Measurements from ENCODE around the gene TAOK2.
A peak's percentile ranks its signal among the peaks of the same experiment; 100 is the strongest.
"Not testable (repeated sequence)": the region's sequence is repeated elsewhere in the genome, so short reads cannot be mapped to it uniquely, and the experiment has no call there.

Gene TAOK2

DNA sequence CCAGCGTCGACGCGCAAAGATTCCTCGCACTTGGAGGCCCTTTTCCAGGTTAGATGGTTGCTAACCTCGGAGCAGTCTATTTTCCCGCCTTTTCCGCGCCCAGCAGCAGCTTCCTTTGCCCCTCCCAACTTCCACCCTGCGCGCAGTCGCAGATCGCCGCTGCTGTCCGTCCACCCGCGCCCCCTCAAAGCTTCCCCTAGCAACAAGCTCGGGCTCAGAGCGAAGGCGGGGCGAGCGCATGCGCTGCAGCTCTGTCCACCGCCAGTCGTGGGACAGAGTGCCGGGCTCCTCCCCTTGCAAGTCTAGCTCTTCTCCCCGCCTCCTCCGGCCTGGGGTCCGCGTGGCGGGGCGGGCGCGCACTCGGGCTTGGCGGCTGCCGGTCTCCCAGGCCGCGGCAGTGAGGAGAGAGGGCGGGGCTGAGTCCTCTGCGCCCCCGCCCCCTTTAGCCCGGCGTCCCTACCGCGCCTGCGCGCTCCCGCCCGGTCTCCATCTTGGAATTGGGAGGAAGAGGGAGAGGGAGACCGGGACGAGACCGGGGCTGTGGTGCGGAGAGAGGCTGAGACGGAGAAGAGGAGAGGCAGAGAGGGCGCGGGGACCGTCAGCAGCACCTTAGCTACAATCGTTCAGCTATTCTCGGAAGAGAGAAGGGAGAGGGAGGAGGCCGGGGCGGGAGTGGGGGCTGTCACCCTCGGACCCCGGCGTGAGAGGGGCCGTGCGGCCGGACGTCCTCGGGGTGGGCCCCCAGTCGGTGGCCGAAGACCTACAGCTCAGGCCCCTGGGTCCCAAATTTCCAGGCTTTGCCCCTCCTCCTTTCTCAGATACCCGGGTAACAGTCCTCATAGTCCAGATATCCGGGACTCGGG is at the start of gene TAOK2:
Gene TAOK2 (plus strand): TSS at position 485 of the 863 bp plus-strand sequence. CDS start 3,905 bp downstream, outside the sequence.
- DNase-seq (ENCODE audit: low read depth in 2 of 2): peak; percentile 97

DNA sequence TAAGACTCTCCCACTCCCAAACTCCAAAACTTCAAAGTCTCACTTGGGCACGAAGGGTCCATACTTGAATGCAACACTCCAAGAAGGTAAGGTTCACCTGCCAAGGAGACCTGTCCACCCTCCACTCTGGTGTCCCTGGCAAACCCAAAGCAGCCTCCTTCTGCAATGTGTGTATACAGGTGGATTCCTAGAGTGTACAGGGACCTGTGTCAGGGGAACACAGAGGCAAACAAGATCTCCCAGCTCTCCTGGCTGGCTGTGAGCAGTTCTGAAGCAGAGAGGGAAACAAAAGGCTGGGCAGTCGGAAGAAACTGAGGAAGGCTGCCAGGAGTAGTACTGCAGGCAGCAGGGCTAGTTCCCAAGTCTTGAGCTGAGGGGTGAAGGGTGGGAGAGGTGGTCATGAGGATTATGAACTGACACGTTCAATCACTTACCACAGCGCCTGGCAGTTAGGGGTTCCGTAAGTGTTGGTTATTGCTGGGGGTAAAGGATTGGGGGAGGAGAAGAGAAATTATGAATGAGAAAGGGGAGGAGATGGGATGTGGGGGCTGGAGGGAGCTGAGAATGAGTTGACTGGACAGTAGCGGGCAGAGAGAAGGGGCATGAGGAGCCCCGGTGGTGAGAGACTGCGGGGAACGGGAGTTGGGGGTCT is 48.4 kb upstream of the TAOK2 start:
- DNase-seq (ENCODE audit: low read depth in 2 of 2): no peak

- peak; percentile 80 to 82 for DNase-seq (ENCODE audit: low read depth in 2 of 2)
These were observed 47.6 kb upstream of the TAOK2 start, which contains the start of gene KCTD13 for GRCh38 chr16:29925781-29926710. Gene KCTD13 (minus strand): TSS chr16:29926226. CDS start chr16:29926033, 193 bp downstream.

- no peak for DNase-seq (ENCODE audit: low read depth in 2 of 2)
These were observed 47.0 kb upstream of the TAOK2 start for GRCh38 chr16:29926711-29927052.

- DNase-seq (ENCODE audit: low read depth in 2 of 2): no peak
These were observed 46.4 kb upstream of the TAOK2 start for GRCh38 chr16:29927070-29927905.

GRCh38 chr16:29931750-29932149 is 41.9 kb upstream of the TAOK2 start:
- not testable (repeated sequence) for DNase-seq (ENCODE audit: low read depth in 2 of 2)

- DNase-seq (ENCODE audit: low read depth in 2 of 2): no peak
These were observed 33.0 kb upstream of the TAOK2 start for GRCh38 chr16:29940656-29941055.

GRCh38 chr16:29943846-29944799 is 29.5 kb upstream of the TAOK2 start:
- DNase-seq (ENCODE audit: low read depth in 2 of 2): no peak

- DNase-seq (ENCODE audit: low read depth in 2 of 2): no peak
These were observed 25.8 kb upstream of the TAOK2 start for GRCh38 chr16:29947897-29948296.

- DNase-seq (ENCODE audit: low read depth in 2 of 2): no peak
These were observed 22.7 kb upstream of the TAOK2 start for GRCh38 chr16:29950806-29951461.

GRCh38 chr16:29951625-29952365 is 21.9 kb upstream of the TAOK2 start:
- no peak for DNase-seq (ENCODE audit: low read depth in 2 of 2)

DNA sequence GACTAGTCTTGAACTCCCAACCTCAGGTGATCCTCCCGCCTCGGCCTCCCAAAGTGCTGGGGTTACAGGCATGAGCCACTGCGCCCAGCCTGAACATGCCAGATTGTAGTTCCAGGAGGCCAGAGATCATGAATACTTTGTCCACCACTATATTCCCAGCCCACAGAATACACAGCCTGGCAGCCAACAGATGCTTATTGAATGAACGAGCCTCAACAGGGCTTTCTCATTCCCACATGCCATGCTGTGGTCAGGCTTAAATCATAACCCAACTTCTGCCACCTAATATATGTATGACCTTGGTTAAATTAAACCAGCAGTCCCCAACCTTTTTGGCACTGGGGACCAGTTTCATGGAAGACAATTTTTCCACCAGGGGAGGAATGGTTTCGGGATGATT is 14.9 kb upstream of the TAOK2 start:
- DNase-seq (ENCODE audit: low read depth in 2 of 2): no peak

- DNase-seq (ENCODE audit: low read depth in 2 of 2): no peak
These were observed 14.4 kb upstream of the TAOK2 start for GRCh38 chr16:29959293-29959692.

DNA sequence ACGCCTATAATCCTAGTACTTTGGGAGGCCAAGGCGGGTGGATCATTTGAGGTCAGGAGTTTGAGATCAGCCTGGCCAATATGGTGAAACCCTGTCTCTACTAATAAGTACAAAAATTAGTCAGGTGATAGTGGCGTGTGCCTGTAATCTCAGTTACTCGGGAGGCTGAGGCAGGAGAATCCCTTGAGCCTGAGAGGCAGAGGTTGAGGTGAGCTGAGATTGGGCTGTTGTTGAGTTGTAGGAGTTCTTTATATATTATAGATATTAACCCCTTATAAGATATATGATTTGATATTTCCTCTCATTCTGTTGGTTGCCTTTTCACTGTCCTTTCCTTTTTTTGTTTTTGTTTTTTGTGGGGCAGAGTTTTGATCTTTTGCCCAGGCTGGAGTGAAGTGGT is 13.8 kb upstream of the TAOK2 start:
- not testable (repeated sequence) for DNase-seq (ENCODE audit: low read depth in 2 of 2)

DNA sequence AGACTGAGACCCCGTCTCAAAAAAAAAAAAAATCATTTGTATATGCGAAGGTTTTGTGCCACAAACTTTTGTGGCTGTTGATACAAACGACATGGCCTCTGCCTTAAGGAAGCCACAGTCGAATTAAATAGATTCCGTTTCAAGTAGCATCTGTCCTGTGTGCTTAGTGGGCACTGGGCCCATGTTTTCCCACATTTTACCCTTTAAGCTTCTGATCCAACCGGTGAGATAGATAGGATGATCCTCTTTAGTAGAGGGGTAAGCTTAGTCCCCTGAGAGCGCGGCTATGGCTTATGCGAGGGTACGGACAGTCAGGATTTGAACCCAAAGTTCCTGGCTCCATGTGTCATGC is 12.6 kb upstream of the TAOK2 start:
- DNase-seq (ENCODE audit: low read depth in 2 of 2): no peak

DNA sequence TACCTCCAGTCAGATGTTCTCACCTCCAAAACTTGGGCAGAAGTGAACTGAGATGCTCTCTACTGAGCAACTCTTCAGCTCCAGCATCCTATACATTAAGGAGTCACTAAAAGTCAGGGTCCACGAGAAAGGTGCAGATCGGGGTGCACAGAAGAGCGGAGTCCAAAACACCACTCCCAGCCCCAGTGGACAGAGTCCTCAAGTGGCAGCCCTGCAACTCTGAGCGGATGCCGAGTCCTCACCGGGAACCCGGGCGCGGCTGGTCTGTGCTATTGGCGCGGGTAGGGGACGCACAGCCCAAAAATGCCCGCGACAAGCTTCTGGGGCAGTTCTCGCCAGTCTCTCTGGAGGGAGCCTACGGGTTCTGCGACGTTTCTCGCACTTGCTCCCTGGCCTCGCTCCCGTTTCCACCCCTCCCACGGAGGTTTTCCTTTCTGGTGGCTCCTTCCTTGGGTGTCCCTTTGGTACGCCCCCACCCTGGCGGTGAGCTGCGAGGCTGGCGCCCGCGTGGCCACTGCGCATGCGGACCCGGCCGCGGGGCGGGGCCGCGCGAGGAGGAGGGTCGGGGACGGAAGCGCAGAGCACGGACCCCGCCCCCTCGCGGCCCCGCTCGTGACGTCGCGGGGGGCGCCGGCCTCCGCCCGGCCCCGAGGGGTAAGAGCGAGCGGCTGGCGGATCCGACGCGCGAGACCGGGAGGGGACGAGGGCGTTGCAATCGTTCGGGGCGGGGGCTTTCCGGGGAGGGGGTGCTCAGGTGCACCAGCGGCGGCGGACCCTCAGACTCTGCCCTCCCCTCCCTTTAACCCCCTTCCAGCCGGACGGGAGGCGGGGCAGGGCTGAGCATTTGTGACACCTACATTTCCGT is 12.0 kb upstream of the TAOK2 start, which contains the start of gene TMEM219:
Gene TMEM219 (plus strand): TSS at position 601 of the 865 bp plus-strand sequence. CDS start 1,065 bp downstream, outside the sequence.
- DNase-seq (ENCODE audit: low read depth in 2 of 2): peak; percentile 76 to 91

- no peak for DNase-seq (ENCODE audit: low read depth in 2 of 2)
These were observed 11.2 kb upstream of the TAOK2 start for GRCh38 chr16:29962344-29962994.
